Erythroblast (primary cell): Measurements from ENCODE around the gene ACOD1.

Source experiments
- GATA1 ChIP-seq: IDR thresholded peaks from 2 replicates; pipeline ENCODE4 v1.6.1; 2011; ENCODE audit warnings: low read depth, mild to moderate bottlenecking, control low read depth, low read length, moderate library complexity
- POLR2A ChIP-seq: IDR thresholded peaks from 2 replicates; pipeline ENCODE4 v1.6.1; 2011; ENCODE audit warnings: mild to moderate bottlenecking, low read length

DNA sequence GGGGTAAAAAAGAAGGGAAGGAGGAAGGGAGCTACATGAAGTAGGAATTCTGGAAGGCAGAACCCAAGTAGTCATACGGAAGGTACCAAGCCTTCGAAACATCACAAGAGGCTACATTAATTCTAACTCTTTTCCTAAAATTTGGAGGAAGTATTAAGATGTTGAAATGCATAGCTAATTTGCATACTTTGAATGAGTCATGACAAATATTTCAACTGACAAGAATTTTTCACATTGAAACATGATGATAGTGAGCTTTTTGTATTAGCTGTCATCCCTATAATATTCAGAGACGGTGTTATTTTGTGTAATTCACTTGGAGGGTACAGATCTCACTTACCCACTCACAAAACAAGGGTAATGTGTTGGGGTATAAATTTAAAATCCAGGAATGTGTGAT lies 9.1 kb upstream of the ACOD1 start:
- TF ChIP-seq POLR2A (no peak), GATA1 (no peak)
